ENCODE data around the gene LYZL4. TPM values are rescaled to one million over a fixed set of nuclear protein-coding genes. Genes with fewer than 3 reads are reported as not detected.
A peak's percentile ranks its signal among the peaks of the same experiment; 100 is the strongest.

LYZL4 gene
- total RNA-seq, 3 donors from 2014 or later: not detected

- Histone ChIP-seq H3K9me3 (no peaks in the 10 kb centered on the region), H3K36me3 (ENCODE audit: low read depth) (no peaks in the 10 kb centered on the region), H3K4me1 (ENCODE audit: low read depth) (no peaks in the 10 kb centered on the region), H3K4me3 (no peak overlapping the region)
- intact Hi-C loops (cut with DNase I, micrococcal nuclease): no loop called here
- DNase-seq (no peak), ATAC-seq (no peak)
- TF ChIP-seq, protein P1, sequence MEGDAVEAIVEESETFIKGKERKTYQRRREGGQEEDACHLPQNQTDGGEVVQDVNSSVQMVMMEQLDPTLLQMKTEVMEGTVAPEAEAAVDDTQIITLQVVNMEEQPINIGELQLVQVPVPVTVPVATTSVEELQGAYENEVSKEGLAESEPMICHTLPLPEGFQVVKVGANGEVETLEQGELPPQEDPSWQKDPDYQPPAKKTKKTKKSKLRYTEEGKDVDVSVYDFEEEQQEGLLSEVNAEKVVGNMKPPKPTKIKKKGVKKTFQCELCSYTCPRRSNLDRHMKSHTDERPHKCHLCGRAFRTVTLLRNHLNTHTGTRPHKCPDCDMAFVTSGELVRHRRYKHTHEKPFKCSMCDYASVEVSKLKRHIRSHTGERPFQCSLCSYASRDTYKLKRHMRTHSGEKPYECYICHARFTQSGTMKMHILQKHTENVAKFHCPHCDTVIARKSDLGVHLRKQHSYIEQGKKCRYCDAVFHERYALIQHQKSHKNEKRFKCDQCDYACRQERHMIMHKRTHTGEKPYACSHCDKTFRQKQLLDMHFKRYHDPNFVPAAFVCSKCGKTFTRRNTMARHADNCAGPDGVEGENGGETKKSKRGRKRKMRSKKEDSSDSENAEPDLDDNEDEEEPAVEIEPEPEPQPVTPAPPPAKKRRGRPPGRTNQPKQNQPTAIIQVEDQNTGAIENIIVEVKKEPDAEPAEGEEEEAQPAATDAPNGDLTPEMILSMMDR (IDR thresholded peaks at IDR 0.05): no peak
Measured at GRCh38 chr3:42425736-42426407, 15.5 kb upstream of the LYZL4 start.

- Histone ChIP-seq H3K9me3 (no peaks in the 10 kb centered on the region), H3K4me1 (ENCODE audit: low read depth) (no peaks in the 10 kb centered on the region), H3K36me3 (ENCODE audit: low read depth) (no peaks in the 10 kb centered on the region), H3K4me3 (no peak overlapping the region)
- DNase-seq: no peak
- no peak for ATAC-seq
- intact Hi-C loops (cut with DNase I, micrococcal nuclease): no loop called here
- TF ChIP-seq, protein P1 (IDR thresholded peaks at IDR 0.05): no peak
Measured at GRCh38 chr3:42424911-42425310, 14.5 kb upstream of the LYZL4 start.

- H3K36me3 ChIP-seq (ENCODE audit: low read depth): no peaks in the 10 kb centered on the region
- H3K4me1 ChIP-seq (ENCODE audit: low read depth): no peaks in the 10 kb centered on the region
- H3K4me3 ChIP-seq: no peak overlapping the region
- intact Hi-C loops (cut with DNase I, micrococcal nuclease): no loop called here
- H3K9me3 ChIP-seq: no peaks in the 10 kb centered on the region
- TF ChIP-seq, protein P1 (IDR thresholded peaks at IDR 0.05): no peak
- DNase-seq (no peak), ATAC-seq (peak; percentile 59)
Measured at GRCh38 chr3:42421818-42422796, 11.7 kb upstream of the LYZL4 start.

GRCh38 chr3:42419563-42419962 is 9.2 kb upstream of the LYZL4 start:
- intact Hi-C loops (cut with DNase I, micrococcal nuclease): no loop called here
- DNase-seq: no peak
- TF ChIP-seq, protein P1 (IDR thresholded peaks at IDR 0.05): no peak

GRCh38 chr3:42412526-42413155 is 2.2 kb upstream of the LYZL4 start:
- Histone ChIP-seq H3K9me3 (no peaks in the 10 kb centered on the region), H3K36me3 (ENCODE audit: low read depth) (no peaks in the 10 kb centered on the region), H3K4me1 (ENCODE audit: low read depth) (no peaks in the 10 kb centered on the region), H3K4me3 (no peak overlapping the region)
- intact Hi-C loops (cut with DNase I, micrococcal nuclease): no loop called here
- TF ChIP-seq, protein P1 (IDR thresholded peaks at IDR 0.05): no peak
- DNase-seq (no peak), ATAC-seq (no peak)

More at GRCh38 chr3:42419563-42419962, 9.2 kb upstream of the LYZL4 start:
- no peaks in the 10 kb centered on the region for H3K9me3 ChIP-seq
- H3K4me3 ChIP-seq: no peak overlapping the region
- H3K4me1 ChIP-seq (ENCODE audit: low read depth): no peaks in the 10 kb centered on the region
- no peak for ATAC-seq
- H3K36me3 ChIP-seq (ENCODE audit: low read depth): no peaks in the 10 kb centered on the region

Measured in mucosa of descending colon (tissue), 3 donors.